Thymus (tissue), 11 donors: Measurements from ENCODE around the gene DGLUCY. TPM values are rescaled to one million over a fixed set of nuclear protein-coding genes. Genes with fewer than 3 reads are reported as not detected.

Experiments
- DNase-seq, 9 donors: peaks; one replicate each; pipeline ENCODE4 v3.0.0-alpha.2; 2013; ENCODE audit warnings: low spot score in 9 of 9, low read depth in 6 of 9, missing footprints in 1 of 9
- H3K27ac ChIP-seq, 2 donors: one replicate each; pipeline ENCODE4 v1.5.1; 2013; ENCODE audit warnings: control low read depth in 1 of 2, low read depth in 1 of 2, low read length in 1 of 2, mild to moderate bottlenecking in 1 of 2, moderate library complexity in 1 of 2
- H3K27me3 ChIP-seq, 2 donors: one replicate each; pipeline ENCODE4 v1.5.1; 2013; ENCODE audit warnings: low read length in 1 of 2; ENCODE audit not compliant: control insufficient read depth in 2 of 2, insufficient read depth in 1 of 2
- H3K36me3 ChIP-seq, 2 donors: one replicate each; pipeline ENCODE4 v1.5.1; 2013; ENCODE audit warnings: low read length in 1 of 2, mild to moderate bottlenecking in 1 of 2, moderate library complexity in 1 of 2; ENCODE audit not compliant: control insufficient read depth in 2 of 2, insufficient read depth in 2 of 2
- H3K4me1 ChIP-seq, 2 donors: one replicate each; pipeline ENCODE4 v1.5.1; 2013; ENCODE audit warnings: low read length in 2 of 2; ENCODE audit not compliant: control insufficient read depth in 2 of 2, insufficient read depth in 2 of 2
- H3K4me3 ChIP-seq, 2 donors: one replicate each; pipeline ENCODE4 v1.5.1; 2013; ENCODE audit warnings: low read length in 2 of 2, control low read depth in 1 of 2, mild to moderate bottlenecking in 1 of 2
- H3K9me3 ChIP-seq, 2 donors: one replicate each; pipeline ENCODE4 v1.5.1; 2013; ENCODE audit warnings: low read length in 1 of 2, mild to moderate bottlenecking in 1 of 2; ENCODE audit not compliant: control insufficient read depth in 2 of 2, insufficient read depth in 1 of 2
- WGBS: extraction: QIAGEN DNeasy Blood & Tissue Kit; methylation state at CpG from one replicate; pipeline ENCODE4 v1.1.7; 2013; 5-methylcytosine and 5-hydroxymethylcytosine counted together
- polyA plus RNA-seq: library from polyadenylated mRNA; stranded (reverse); fragments of 200-250 nt; gene quantifications from one replicate; pipeline ENCODE4 v1.2.3, GENCODE V29; 2013
- total RNA-seq: library from RNA; stranded (reverse); fragments of 120-200 nt; gene quantifications from one replicate; pipeline ENCODE4 v1.2.4, GENCODE V29; 2013
- donor health status: healthy.

DGLUCY gene
- total and polyA plus RNA-seq, 2 donors = 36.5 to 37.6 TPM

DNA sequence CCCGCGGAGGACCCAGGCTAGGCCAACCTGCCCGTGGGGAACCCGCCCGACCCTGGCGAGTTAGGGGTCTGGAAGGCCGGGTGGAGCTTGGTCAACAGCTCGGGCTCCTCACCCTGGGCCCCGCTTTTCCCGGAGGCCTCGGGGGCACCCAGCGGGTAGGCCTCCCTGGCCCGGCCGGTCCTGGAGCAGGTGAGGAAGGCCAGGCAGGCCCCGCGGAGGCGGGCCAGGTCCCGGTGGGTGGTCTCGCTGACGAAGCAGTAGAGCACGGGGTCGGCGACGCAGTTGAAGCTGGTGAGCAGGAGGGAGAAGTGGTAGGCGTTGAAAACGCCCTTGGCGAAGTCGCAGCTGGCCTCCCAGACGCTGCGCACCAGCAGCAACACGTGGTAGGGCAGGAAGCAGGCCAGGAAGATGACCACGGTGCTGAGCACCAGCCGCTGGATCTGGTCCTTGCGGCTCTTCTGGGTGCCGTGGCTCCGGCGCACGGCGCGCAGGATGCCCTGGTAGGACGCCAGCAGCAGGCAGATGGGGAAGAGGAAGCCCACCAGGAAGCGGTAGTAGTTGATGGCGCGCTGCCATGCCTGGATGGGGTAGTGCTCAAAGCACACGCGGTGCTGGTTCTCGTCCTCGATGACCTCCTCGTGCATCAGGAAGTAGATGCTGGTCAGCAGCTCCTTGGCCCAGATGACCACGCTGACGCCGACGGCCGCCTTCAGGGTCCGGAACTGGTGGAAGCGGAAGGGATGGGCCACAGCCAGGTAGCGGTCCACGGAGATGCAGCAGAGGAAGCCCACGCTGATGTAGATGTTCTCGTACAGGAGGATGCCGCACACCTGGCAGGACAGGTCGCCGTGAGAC is 120.3 kb downstream of the DGLUCY start:
- Histone ChIP-seq H3K4me3 (no peak overlapping the region), H3K36me3 (peaks cover 0 to 3% of the 10 kb centered on the region in 2 donors), H3K4me1 (peaks cover 23 to 34% of the 10 kb centered on the region in 2 donors), H3K27ac (no peak overlapping the region), H3K27me3 (no peaks in the 10 kb centered on the region), H3K9me3 (no peaks in the 10 kb centered on the region)
- no peak for DNase-seq
- WGBS = 96% methylated on average over 63 of the region's 63 CpGs

DNA sequence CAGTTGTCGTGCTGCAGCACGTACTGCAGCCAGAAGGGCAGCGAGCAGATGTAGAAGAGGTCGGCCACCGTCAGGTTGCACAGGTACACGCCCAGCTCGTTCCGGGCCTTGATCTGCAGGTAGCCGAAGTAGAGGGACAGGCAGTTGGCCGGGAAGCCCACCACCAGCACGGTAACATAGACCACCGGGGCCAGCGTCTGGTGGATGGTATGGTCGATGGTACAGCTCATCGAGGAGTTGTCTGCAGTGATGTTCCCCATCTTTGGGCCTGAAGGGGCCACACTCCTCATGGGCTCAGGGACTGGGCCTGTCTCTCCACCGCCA is 120.9 kb downstream of the DGLUCY start:
- H3K4me3 ChIP-seq = no peak overlapping the region

DNA sequence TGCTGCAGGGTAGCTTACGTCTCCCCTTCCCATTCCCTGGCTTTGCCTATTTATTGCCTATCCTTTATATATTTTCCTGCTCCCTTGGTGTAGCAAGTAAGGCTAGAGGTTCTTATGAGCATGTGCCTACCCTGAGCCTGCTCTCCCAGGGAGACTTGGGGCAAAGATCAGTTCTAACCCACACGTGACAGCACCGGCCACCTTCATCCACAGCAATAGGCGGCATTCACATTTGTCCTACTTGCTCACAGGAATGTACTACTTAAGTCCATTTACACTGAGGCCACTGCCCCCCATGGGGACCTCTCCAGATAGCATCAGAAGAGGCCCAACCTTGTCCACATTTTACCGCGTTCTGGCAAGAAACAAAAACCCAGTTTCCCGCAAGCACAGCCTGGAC is 122.0 kb downstream of the DGLUCY start:
- over 99% methylated on average over 7 of the region's 7 CpGs for WGBS
- Histone ChIP-seq H3K36me3 (peaks cover 0 to 3% of the 10 kb centered on the region in 2 donors), H3K4me1 (peaks cover 7 to 22% of the 10 kb centered on the region in 2 donors), H3K9me3 (no peaks in the 10 kb centered on the region), H3K27ac (no peak overlapping the region), H3K27me3 (no peaks in the 10 kb centered on the region), H3K4me3 (no peak overlapping the region)
- no peak for DNase-seq

More for the DNA sequence above, 120.9 kb downstream of the DGLUCY start:
- peaks cover 18 to 32% of the 10 kb centered on the region in 2 donors for H3K4me1 ChIP-seq
- no peaks in the 10 kb centered on the region for H3K27me3 ChIP-seq
- 98% methylated on average over 16 of the region's 16 CpGs for WGBS
- no peak for DNase-seq
- peaks cover 0 to 3% of the 10 kb centered on the region in 2 donors for H3K36me3 ChIP-seq
- H3K9me3 ChIP-seq = no peaks in the 10 kb centered on the region
- H3K27ac ChIP-seq = no peak overlapping the region

DNA sequence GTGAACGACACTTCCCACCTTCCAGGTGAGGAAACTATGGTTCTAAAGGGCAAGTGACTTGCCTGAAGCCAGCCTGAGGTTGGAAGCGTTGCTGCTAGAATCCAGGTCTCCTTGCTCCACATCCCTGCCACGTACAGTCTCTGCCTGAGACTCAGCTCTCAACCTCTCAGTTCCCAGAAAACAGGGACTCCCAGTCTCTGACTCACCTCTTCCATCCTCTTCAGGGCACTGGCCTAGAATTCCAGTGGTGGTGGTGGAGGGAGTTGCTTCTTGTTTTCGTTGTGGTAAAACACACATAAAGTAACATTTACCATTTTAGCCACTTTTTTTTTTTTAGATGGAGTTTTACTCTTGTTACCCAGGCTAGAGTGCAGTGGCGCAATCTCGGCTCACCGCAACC is 123.3 kb downstream of the DGLUCY start:
- peaks cover 13 to 24% of the 10 kb centered on the region in 2 donors for H3K4me1 ChIP-seq
- H3K27me3 ChIP-seq = no peaks in the 10 kb centered on the region
- peaks cover 0 to 3% of the 10 kb centered on the region in 2 donors for H3K36me3 ChIP-seq
- WGBS = 97% methylated on average over 7 of the region's 7 CpGs
- no peaks in the 10 kb centered on the region for H3K9me3 ChIP-seq
- no peak for DNase-seq
- no peak overlapping the region for H3K27ac ChIP-seq
- no peak overlapping the region for H3K4me3 ChIP-seq

DNA sequence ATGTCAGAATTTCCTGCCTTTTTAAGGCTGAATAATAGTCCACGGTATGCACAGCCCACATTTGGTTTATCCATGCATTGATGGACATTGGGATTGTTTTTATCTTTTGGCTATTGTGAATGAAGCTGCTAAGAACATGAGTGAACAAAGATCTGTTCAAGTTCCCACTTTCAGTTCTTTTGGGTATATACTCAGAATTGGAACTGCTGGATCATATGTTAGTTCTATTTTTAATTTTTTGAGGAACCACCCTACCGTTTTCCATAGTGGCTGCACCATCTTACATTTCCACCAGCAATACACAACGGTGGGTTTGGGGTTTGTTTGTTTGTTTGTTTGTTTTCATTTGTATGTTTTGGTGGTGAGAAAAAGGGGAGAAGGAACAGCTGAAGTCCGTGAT is 124.2 kb downstream of the DGLUCY start:
- H3K27ac ChIP-seq = no peak overlapping the region
- peaks cover 16 to 31% of the 10 kb centered on the region in 2 donors for H3K4me1 ChIP-seq
- H3K36me3 ChIP-seq = peaks cover 0 to 3% of the 10 kb centered on the region in 2 donors
- WGBS = 75% methylated on average over 4 of the region's 4 CpGs
- H3K9me3 ChIP-seq = no peaks in the 10 kb centered on the region
- H3K4me3 ChIP-seq = no peak overlapping the region
- H3K27me3 ChIP-seq = no peaks in the 10 kb centered on the region
- DNase-seq = no peak

DNA sequence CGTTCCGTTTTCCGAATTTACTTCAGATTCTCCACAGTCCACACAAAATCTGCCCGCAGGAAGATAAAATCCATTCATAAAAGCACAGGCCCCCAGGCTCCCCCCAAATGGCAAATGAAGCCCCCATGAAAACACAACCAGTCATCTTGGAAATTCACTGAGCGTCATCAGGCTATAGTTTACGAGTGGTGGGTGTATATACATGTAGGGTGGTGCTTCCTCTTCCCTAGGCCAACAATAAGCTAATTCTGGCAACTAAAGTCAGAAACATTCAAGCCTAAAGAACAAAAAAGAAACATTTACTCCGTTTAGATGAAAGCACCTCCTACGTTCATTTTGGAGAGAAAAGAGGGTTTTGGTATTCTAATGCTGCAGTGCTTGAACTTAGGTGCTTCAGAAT is 124.8 kb downstream of the DGLUCY start:
- no peak for DNase-seq
- H3K27ac ChIP-seq = no peak overlapping the region

DNA sequence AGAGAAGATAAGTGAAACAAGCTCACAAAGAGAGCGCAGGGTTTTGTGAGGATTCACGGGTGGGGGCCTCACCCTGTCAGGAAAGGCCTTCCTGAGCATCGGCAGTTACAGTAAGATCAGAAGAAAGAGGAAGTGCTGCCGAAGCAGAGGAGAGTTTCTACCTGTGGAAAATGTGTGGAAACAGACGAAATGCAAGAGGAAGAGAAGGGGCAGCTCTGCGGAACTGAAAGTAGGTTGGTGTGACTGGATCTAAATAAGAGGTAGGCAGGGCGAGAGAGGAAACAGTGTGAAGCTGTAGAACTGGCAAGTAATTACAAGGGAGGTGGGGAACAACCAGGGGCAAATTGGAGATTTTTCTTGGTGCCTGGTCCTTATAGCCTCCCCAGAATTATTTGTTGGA is 128.0 kb downstream of the DGLUCY start:
- H3K27ac ChIP-seq = peak overlapping the region; percentile 50 to 58
- peaks cover 40 to 63% of the 10 kb centered on the region in 2 donors for H3K4me1 ChIP-seq
- H3K4me3 ChIP-seq = peak overlapping the region in 1 of 2 donors; percentile 8

More for the DNA sequence above, 124.8 kb downstream of the DGLUCY start:
- Histone ChIP-seq H3K27me3 (no peaks in the 10 kb centered on the region), H3K4me3 (no peak overlapping the region), H3K9me3 (no peaks in the 10 kb centered on the region), H3K4me1 (peaks cover 21 to 37% of the 10 kb centered on the region in 2 donors), H3K36me3 (peaks cover 0 to 1% of the 10 kb centered on the region in 2 donors)
- WGBS = 82% methylated on average over 8 of the region's 8 CpGs

DNA sequence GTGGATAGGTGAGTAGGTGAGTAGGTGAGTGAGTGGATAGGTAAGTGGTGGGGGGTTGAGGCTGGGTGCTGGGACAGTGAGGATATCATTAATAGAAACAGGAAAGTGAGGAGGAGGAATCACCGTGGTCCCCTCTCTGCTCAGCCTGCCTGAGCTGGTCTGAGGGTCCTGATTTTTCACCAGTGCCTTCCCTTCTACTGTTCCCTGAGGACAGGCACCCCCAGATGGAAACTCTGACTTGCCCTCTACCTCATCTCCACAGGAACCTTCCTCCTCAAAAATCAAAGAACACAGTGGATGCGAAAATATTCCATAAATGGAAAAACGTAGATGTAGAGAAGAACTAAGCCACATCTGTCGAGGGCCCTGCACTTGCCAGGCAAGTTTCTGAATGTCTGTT is 128.8 kb downstream of the DGLUCY start:
- Histone ChIP-seq H3K9me3 (no peaks in the 10 kb centered on the region), H3K27me3 (no peaks in the 10 kb centered on the region), H3K4me1 (peaks cover 40 to 63% of the 10 kb centered on the region in 2 donors), H3K36me3 (no peaks in the 10 kb centered on the region), H3K4me3 (no peak overlapping the region), H3K27ac (no peak overlapping the region)
- DNase-seq = no peak
- 88% methylated on average over 4 of the region's 4 CpGs for WGBS

More for the DNA sequence above, 128.0 kb downstream of the DGLUCY start:
- Histone ChIP-seq H3K36me3 (no peaks in the 10 kb centered on the region), H3K9me3 (no peaks in the 10 kb centered on the region), H3K27me3 (no peaks in the 10 kb centered on the region)
- DNase-seq = peak in 1 of 9 donors; percentile 75
- 16% methylated on average over 7 of the region's 7 CpGs for WGBS

DNA sequence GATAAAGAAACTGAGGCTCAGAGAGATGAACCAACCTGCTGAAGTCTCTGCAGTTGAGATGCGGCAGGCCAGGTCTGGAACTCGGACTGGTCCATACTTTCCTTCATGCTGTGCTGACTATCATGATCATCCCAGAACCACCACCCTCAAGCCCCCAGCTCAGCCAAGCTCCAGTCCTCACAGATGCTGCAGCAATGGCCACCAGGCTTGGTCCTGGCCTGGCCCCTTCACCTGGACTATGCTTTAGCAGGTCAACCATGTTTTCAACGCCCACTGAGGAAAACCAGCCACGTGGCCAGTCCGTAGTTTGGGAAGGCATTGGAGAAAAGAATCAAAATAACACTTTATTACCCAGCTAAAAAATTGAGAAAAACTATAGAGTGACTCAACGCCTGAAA is 129.2 kb downstream of the DGLUCY start:
- H3K27ac ChIP-seq = peak overlapping the region; percentile 52 to 62
- no peaks in the 10 kb centered on the region for H3K27me3 ChIP-seq
- no peak for DNase-seq
- no peaks in the 10 kb centered on the region for H3K36me3 ChIP-seq
- no peak overlapping the region for H3K4me3 ChIP-seq
- no peaks in the 10 kb centered on the region for H3K9me3 ChIP-seq
- H3K4me1 ChIP-seq = peaks cover 40 to 63% of the 10 kb centered on the region in 2 donors
- 89% methylated on average over 6 of the region's 6 CpGs for WGBS
